Hepatocyte (in vitro differentiated cells): Measurements from ENCODE around the gene PER2. TPM values are rescaled to one million over a fixed set of nuclear protein-coding genes. Genes with fewer than 3 reads are reported as not detected.

Experiments used
- DNase-seq: peaks from one replicate; pipeline ENCODE4 v3.0.0-alpha.2; 2016; ENCODE audit warnings: low spot score
- H2AFZ ChIP-seq: fragments of 200-600 bp; sonication (generic); 2 replicates; pipeline ENCODE4 v1.6.0; 2016; ENCODE audit warnings: antibody characterized with exemption, mild to moderate bottlenecking
- H3K27ac ChIP-seq: fragments of 200-600 bp; sonication (generic); 2 replicates; pipeline ENCODE4 v1.5.1; 2016; ENCODE audit warnings: mild to moderate bottlenecking
- H3K27me3 ChIP-seq: fragments of 200-600 bp; sonication (generic); 2 replicates; pipeline ENCODE4 v1.6.1; 2016
- H3K36me3 ChIP-seq: fragments of 200-600 bp; sonication (generic); replicated peaks from 2 replicates; pipeline ENCODE4 v1.5.1; 2016; ENCODE audit warnings: low read depth; ENCODE audit not compliant: insufficient read depth
- H3K4me1 ChIP-seq: fragments of 200-600 bp; sonication (generic); 2 replicates; pipeline ENCODE4 v1.5.1; 2016; ENCODE audit warnings: mild to moderate bottlenecking, moderate library complexity; ENCODE audit not compliant: insufficient read depth
- H3K4me2 ChIP-seq: fragments of 200-600 bp; sonication (generic); 2 replicates; pipeline ENCODE4 v1.6.0; 2016
- H3K4me3 ChIP-seq: fragments of 200-600 bp; sonication (generic); 2 replicates; pipeline ENCODE4 v1.5.1; 2016; ENCODE audit warnings: mild to moderate bottlenecking
- H3K79me2 ChIP-seq: fragments of 200-600 bp; sonication (generic); 2 replicates; pipeline ENCODE4 v1.6.0; 2017; ENCODE audit warnings: mild to moderate bottlenecking
- H3K9me2 ChIP-seq: fragments of 200-600 bp; sonication (generic); replicated peaks from 2 replicates; pipeline ENCODE4 v1.6.0; 2017; ENCODE audit warnings: mild to moderate bottlenecking; ENCODE audit not compliant: insufficient read depth
- H3K9me3 ChIP-seq: fragments of 200-600 bp; sonication (generic); 2 replicates; pipeline ENCODE4 v1.5.1; 2016; ENCODE audit warnings: low read depth, mild to moderate bottlenecking
- H4K20me1 ChIP-seq: fragments of 200-600 bp; sonication (generic); 2 replicates; pipeline ENCODE4 v1.6.0; 2016; ENCODE audit warnings: mild to moderate bottlenecking; ENCODE audit not compliant: insufficient read depth, poor library complexity, severe bottlenecking
- EZH2 ChIP-seq: fragments of 200-600 bp; sonication (generic); IDR thresholded peaks from 2 replicates; pipeline ENCODE4 v1.6.1; 2016; ENCODE audit warnings: antibody characterized with exemption, mild to moderate bottlenecking, borderline replicate concordance
- EZH2phosphoT487 ChIP-seq: fragments of 200-600 bp; sonication (generic); IDR thresholded peaks from one replicate; pipeline ENCODE4 v1.6.1; 2018; ENCODE audit warnings: antibody characterized with exemption, mild to moderate bottlenecking, low read depth, moderate library complexity; ENCODE audit not compliant: unreplicated experiment, severe bottlenecking
- WGBS: methylation state at CpG from one replicate; pipeline ENCODE4 v1.1.6; 2016; ENCODE audit warnings: low lambda C conversion rate; ENCODE audit errors: missing lambda C conversion rate; 5-methylcytosine and 5-hydroxymethylcytosine counted together
- polyA plus RNA-seq: library from polyadenylated mRNA; unstranded; fragments of >200 nt; fragmentation: Nextera tagmentation; extraction: Ambion mirVana; gene quantifications from 2 replicates; pipeline ENCODE4 v1.2.1, GENCODE V29; 2016
- total RNA-seq: library from RNA; depleted of rRNA; stranded (reverse); fragments of >200 nt; gene quantifications from 2 replicates; pipeline ENCODE4 v1.2.3, GENCODE V29; 2014
- TF ChIP-seq, protein P1 (sequence below): fragments of 200-600 bp; sonication (generic); IDR thresholded peaks from 2 replicates; pipeline ENCODE4 v1.5.1; 2016; ENCODE audit warnings: antibody characterized with exemption, mild to moderate bottlenecking; ENCODE audit not compliant: poor library complexity

PER2 gene
- total and polyA plus RNA-seq, 2 experiments from 2014 or later: 6.0 to 8.9 TPM

DNA sequence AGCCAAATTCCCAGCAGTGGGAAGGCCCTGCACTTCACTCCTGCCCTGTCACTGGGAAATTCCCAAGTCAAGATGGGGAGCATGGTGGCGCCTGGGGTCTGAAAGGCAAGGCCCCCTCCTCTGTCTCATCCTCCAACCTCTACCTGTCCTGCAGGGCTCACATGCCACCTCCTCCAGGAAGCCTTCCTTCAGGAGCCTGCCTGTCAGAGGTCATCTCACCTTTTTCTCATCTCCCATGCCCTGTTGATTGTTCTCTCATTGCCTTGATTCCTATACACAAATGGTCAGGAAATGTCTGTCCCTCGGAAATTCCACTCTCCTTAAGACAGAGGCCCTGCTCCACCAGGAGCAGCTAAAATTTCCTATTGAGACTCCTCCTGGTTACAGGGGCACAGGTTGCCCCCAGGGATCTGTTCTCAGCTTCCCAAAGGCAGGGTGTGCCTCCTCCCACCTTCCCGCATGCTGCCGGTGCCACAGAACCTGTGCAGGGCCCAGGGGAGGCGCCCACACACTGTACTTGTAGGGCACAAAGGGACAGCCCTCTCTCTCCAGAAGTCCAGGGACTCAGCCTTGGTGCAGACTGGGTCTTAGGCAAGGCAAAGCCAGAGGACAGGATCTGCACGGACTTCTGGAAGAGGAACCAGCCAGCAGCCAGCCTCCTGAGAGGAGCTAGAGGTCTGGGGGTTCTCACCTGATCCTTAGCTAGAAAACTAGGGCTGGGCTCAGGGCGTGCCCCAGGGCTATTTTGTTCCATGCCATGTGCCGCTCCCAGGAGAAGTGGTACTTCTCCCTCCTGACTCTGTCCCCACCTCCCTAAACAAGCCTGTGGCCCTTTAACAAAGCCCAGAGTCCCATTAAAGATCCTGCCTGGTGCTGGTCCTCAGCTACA, 61.5 kb downstream of the PER2 start:
- no peak overlapping the region for H3K27ac ChIP-seq
- no peak overlapping the region for H2AFZ ChIP-seq
- no peak overlapping the region for H3K4me3 ChIP-seq
- DNase-seq: no peak
- H3K9me2 ChIP-seq: no peaks in the 10 kb centered on the region
- no peak overlapping the region for H3K4me2 ChIP-seq
- H3K79me2 ChIP-seq: no peaks in the 10 kb centered on the region
- 82% methylated on average over 8 of the region's 8 CpGs for WGBS
- H3K36me3 ChIP-seq: no peaks in the 10 kb centered on the region
- peaks cover 13% of the 10 kb centered on the region for H3K4me1 ChIP-seq
- no peaks in the 10 kb centered on the region for H4K20me1 ChIP-seq
- TF ChIP-seq EZH2: no peak
- TF ChIP-seq, protein P1, sequence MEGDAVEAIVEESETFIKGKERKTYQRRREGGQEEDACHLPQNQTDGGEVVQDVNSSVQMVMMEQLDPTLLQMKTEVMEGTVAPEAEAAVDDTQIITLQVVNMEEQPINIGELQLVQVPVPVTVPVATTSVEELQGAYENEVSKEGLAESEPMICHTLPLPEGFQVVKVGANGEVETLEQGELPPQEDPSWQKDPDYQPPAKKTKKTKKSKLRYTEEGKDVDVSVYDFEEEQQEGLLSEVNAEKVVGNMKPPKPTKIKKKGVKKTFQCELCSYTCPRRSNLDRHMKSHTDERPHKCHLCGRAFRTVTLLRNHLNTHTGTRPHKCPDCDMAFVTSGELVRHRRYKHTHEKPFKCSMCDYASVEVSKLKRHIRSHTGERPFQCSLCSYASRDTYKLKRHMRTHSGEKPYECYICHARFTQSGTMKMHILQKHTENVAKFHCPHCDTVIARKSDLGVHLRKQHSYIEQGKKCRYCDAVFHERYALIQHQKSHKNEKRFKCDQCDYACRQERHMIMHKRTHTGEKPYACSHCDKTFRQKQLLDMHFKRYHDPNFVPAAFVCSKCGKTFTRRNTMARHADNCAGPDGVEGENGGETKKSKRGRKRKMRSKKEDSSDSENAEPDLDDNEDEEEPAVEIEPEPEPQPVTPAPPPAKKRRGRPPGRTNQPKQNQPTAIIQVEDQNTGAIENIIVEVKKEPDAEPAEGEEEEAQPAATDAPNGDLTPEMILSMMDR: no peak
- no peak for TF ChIP-seq EZH2phosphoT487
- no peaks in the 10 kb centered on the region for H3K9me3 ChIP-seq
- H3K27me3 ChIP-seq: no peaks in the 10 kb centered on the region

DNA sequence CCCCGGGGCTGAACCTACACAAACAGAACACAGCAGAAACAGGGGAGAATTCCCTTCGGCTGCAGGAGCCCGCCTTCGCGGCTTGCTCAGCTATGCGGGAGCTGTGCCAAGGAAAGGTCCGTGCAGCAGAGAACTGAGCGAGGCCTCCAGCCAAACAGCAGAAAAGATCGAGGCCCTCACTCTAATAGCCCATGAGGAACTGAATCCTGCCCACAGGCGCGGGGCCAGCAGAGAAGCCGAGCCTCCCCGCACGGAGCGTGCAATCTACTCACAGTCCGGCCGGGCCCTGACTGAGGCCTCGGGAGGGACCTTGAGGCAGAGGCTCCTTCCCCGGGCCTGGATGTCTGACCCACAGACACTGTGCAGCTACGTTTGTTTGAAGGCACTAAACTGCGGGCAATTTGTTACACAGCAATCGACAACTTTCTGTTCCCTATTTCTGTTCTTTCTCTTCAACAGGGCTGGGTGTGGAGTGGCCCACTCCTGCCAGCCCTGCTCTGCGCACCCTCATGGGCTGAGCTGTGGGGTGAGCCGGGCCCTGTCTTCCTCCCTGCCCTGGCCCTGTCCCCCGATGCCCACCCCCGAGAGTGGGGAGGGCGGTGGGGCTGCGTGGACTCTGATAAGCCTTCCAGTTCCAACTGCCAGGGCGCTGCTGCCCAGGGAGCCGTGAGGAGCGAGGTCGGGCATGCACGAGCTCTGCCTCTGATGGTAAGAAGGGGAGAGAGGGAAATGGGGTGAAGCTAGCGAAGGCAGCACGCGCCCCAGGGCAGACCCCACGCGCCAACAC, 62.3 kb downstream of the PER2 start:
- Histone ChIP-seq H3K27ac (no peak overlapping the region), H3K4me1 (peaks cover 10% of the 10 kb centered on the region), H3K4me3 (no peak overlapping the region), H3K27me3 (no peaks in the 10 kb centered on the region), H3K4me2 (no peak overlapping the region), H3K9me2 (no peaks in the 10 kb centered on the region), H4K20me1 (no peaks in the 10 kb centered on the region), H2AFZ (no peak overlapping the region), H3K79me2 (no peaks in the 10 kb centered on the region), H3K36me3 (no peaks in the 10 kb centered on the region), H3K9me3 (no peaks in the 10 kb centered on the region)
- DNase-seq: no peak
- TF ChIP-seq EZH2phosphoT487 (no peak), EZH2 (no peak)
- TF ChIP-seq, protein P1: no peak
- 88% methylated on average over 37 of the region's 38 CpGs for WGBS

DNA sequence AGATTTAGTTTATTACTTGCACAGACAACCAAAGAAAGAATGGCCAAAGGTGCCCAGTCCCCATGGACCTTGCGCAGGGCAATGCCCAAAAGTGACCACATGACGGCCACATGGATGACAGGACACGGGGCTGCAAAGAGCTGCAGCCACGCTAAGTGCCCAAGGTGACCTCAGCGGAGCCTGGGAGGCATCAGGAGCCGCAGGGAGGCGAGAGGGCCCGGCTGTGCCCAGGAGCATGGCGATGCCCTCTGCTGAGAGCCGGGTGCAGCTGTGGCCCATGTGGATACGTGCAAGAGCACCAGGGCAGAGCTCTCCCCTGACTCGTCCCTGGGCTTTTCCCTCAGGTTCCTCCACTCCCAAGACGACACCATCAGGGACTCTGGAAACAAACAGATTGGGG, 63.3 kb downstream of the PER2 start:
- Histone ChIP-seq H3K4me2 (no peak overlapping the region), H2AFZ (no peak overlapping the region), H3K4me1 (peaks cover 7% of the 10 kb centered on the region), H3K4me3 (no peak overlapping the region), H3K9me2 (no peaks in the 10 kb centered on the region), H3K79me2 (no peaks in the 10 kb centered on the region), H3K27ac (no peak overlapping the region), H3K36me3 (no peaks in the 10 kb centered on the region), H3K9me3 (no peaks in the 10 kb centered on the region), H3K27me3 (no peaks in the 10 kb centered on the region), H4K20me1 (no peaks in the 10 kb centered on the region)
- WGBS: 92% methylated on average over 13 of the region's 13 CpGs
- no peak for DNase-seq
- TF ChIP-seq EZH2 (no peak), EZH2phosphoT487 (no peak)
- TF ChIP-seq, protein P1: no peak
